K562 (cell line): ENCODE measurements around the gene DAO. TPM values are rescaled to one million over a fixed set of nuclear protein-coding genes. Genes with fewer than 3 reads are reported as not detected.

Experiments
- BCLAF1 ChIP-seq, 2 experiments: fragments of 450-650 bp in 1 of 2; IDR thresholded peaks; 2 replicates each; pipeline ENCODE4 v1.6.1; 2011 to 2017; ENCODE audit warnings: low read depth in 2 of 2, antibody characterized with exemption in 1 of 2, borderline replicate concordance in 1 of 2, low read length in 1 of 2, mild to moderate bottlenecking in 1 of 2, mixed read lengths in 1 of 2; ENCODE audit not compliant: control insufficient read depth in 1 of 2
- BRD9 ChIP-seq: fragments of 450-650 bp; IDR thresholded peaks from 2 replicates; pipeline ENCODE4 v1.6.1; 2018; ENCODE audit warnings: low read depth; ENCODE audit not compliant: partially characterized antibody
- GATAD2B ChIP-seq: fragments of 450-650 bp; IDR thresholded peaks from 2 replicates; pipeline ENCODE4 v1.6.1; 2017; ENCODE audit warnings: mild to moderate bottlenecking, borderline replicate concordance
- HOXB6 ChIP-seq: fragments of 250-450 bp; sonication (Bioruptor Pico); IDR thresholded peaks from 2 replicates; pipeline ENCODE4 v1.5.1; 2022; ENCODE audit warnings: mild to moderate bottlenecking, borderline replicate concordance
- IFI16 ChIP-seq: fragments of 250-450 bp; sonication (Bioruptor Pico); IDR thresholded peaks from 2 replicates; pipeline ENCODE4 v2.1.2; 2022; ENCODE audit warnings: mild to moderate bottlenecking, inconsistent platforms
- NFATC3 ChIP-seq: fragments of 450-650 bp; IDR thresholded peaks from 2 replicates; pipeline ENCODE4 v1.6.1; 2017; ENCODE audit warnings: mild to moderate bottlenecking
- POLR2H ChIP-seq: IDR thresholded peaks from 2 replicates; pipeline ENCODE4 v1.6.1; 2016; ENCODE audit warnings: missing genetic modification characterization, low read depth, mild to moderate bottlenecking, control low read depth, missing compliant biosample characterization, moderate library complexity
- SMARCA4 ChIP-seq: fragments of 450-650 bp; IDR thresholded peaks from 2 replicates; pipeline ENCODE4 v1.6.1; 2016
- TCF7 ChIP-seq: sonication (generic); IDR thresholded peaks from 2 replicates; pipeline ENCODE4 v1.6.1; 2016; ENCODE audit warnings: antibody characterized with exemption, borderline replicate concordance
- ZNF197 ChIP-seq: fragments of 200-800 bp; sonication (Bioruptor generic); IDR thresholded peaks from 2 replicates; pipeline ENCODE4 v1.6.1; 2016; ENCODE audit warnings: low read depth, missing genetic modification characterization, missing compliant biosample characterization
- ZNF263 ChIP-seq: sonication (generic); formaldehyde crosslinking; IDR thresholded peaks from 2 replicates; pipeline ENCODE4 v1.8.0; 2022; ENCODE audit warnings: mild to moderate bottlenecking, missing genetic modification reagents, borderline replicate concordance
- ZNF347 ChIP-seq: fragments of 450-650 bp; formaldehyde crosslinking; IDR thresholded peaks from 2 replicates; pipeline ENCODE4 v1.4.0; 2020; ENCODE audit warnings: low read depth, mild to moderate bottlenecking, moderate library complexity
- ZNF507 ChIP-seq: conservative IDR thresholded peaks from 2 replicates; pipeline ENCODE4 v1.6.1; 2017; ENCODE audit warnings: missing genetic modification characterization, missing compliant biosample characterization
- polyA plus RNA-seq, 8 experiments: library from polyadenylated mRNA; depleted of rRNA in 4 of 8; stranded (reverse) in 5 of 8; unstranded in 3 of 8; fragments of >200 nt; fragmentation: Nextera tagmentation in 2 of 8; fragmentation: Illumina TruSeq in 1 of 8; extraction: Ambion mirVana in 2 of 8; extraction: Trizol in 1 of 8; gene quantifications; 2 replicates each; pipeline versions ENCODE4 v1.2.1 to v1.2.3, GENCODE V29; 2011 to 2014; ENCODE audit warnings: inconsistent platforms in 1 of 8, missing spikeins in 1 of 8
- total RNA-seq, 7 experiments: library from RNA; depleted of rRNA in 6 of 7; stranded (reverse); fragments of >200 nt in 6 of 7; fragmentation: Illumina TruSeq in 2 of 7; extraction: Trizol in 2 of 7; gene quantifications; 2 replicates each; pipeline versions ENCODE4 v1.2.1 to v1.2.3, GENCODE V29; 2011 to 2021; ENCODE audit warnings: low replicate concordance in 1 of 7
- TF ChIP-seq, protein P1 (sequence below): fragments of 450-650 bp; formaldehyde crosslinking; IDR thresholded peaks from 2 replicates; pipeline ENCODE4 v1.4.0; 2020; ENCODE audit warnings: mild to moderate bottlenecking
- TF ChIP-seq, protein P2 (sequence below), 3 experiments: IDR thresholded peaks in 2 of 3; conservative IDR thresholded peaks in 1 of 3; 2 replicates each; pipeline ENCODE4 v1.5.1; 2011 to 2012; ENCODE audit warnings: low read length in 3 of 3, mild to moderate bottlenecking in 3 of 3, control low read depth in 2 of 3, improper control_type of control experiment in 1 of 3, inconsistent platforms in 1 of 3, low read depth in 1 of 3, mixed read lengths in 1 of 3, moderate library complexity in 1 of 3; ENCODE audit not compliant: insufficient read depth in 2 of 3
- TF ChIP-seq, protein P3 (sequence below): fragments of 250-450 bp; sonication (Bioruptor Pico); IDR thresholded peaks from 2 replicates; pipeline ENCODE4 v1.9.0; 2021; ENCODE audit warnings: mild to moderate bottlenecking, inconsistent platforms
- TF ChIP-seq, protein P4 (sequence below): fragments of 150-350 bp; conservative IDR thresholded peaks from 2 replicates; pipeline ENCODE4 v1.6.1; 2014; ENCODE audit warnings: low read length

DAO gene
- total and polyA plus RNA-seq, 9 of the 15 experiments (the other 6 are each of a cell fraction or from before 2014, with no cell fraction given) = not detected

- TF ChIP-seq, protein P1, sequence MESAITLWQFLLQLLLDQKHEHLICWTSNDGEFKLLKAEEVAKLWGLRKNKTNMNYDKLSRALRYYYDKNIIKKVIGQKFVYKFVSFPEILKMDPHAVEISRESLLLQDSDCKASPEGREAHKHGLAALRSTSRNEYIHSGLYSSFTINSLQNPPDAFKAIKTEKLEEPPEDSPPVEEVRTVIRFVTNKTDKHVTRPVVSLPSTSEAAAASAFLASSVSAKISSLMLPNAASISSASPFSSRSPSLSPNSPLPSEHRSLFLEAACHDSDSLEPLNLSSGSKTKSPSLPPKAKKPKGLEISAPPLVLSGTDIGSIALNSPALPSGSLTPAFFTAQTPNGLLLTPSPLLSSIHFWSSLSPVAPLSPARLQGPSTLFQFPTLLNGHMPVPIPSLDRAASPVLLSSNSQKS (CRISPR knock-in tag) = no peak
- TF ChIP-seq NFATC3 (no peak), POLR2H (tag) (no peak), TCF7 (no peak), IFI16 (CRISPR knock-in tag) (no peak), ZNF197 (CRISPR knock-in tag) (no peak), BRD9 (no peak), SMARCA4 (peak; percentile 29; the same call in 1 of the 2 replicates), ZNF263 (no peak), ZNF507 (tag) (no peak), BCLAF1 (IDR thresholded peaks at IDR 0.05; ENCODE audit: borderline replicate concordance in 1 of 2, control insufficient read depth in 1 of 2, low read depth in 2 of 2, low read length in 1 of 2) (no peak), HOXB6 (CRISPR knock-in tag) (no peak), ZNF347 (no peak), GATAD2B (no peak)
- TF ChIP-seq, protein P2, sequence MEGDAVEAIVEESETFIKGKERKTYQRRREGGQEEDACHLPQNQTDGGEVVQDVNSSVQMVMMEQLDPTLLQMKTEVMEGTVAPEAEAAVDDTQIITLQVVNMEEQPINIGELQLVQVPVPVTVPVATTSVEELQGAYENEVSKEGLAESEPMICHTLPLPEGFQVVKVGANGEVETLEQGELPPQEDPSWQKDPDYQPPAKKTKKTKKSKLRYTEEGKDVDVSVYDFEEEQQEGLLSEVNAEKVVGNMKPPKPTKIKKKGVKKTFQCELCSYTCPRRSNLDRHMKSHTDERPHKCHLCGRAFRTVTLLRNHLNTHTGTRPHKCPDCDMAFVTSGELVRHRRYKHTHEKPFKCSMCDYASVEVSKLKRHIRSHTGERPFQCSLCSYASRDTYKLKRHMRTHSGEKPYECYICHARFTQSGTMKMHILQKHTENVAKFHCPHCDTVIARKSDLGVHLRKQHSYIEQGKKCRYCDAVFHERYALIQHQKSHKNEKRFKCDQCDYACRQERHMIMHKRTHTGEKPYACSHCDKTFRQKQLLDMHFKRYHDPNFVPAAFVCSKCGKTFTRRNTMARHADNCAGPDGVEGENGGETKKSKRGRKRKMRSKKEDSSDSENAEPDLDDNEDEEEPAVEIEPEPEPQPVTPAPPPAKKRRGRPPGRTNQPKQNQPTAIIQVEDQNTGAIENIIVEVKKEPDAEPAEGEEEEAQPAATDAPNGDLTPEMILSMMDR (IDR thresholded peaks at IDR 0.05 in 2 of 3, conservative IDR thresholded peaks at IDR 0.05 in 1 of 3; ENCODE audit: insufficient read depth in 2 of 3, low read depth in 1 of 3, low read length in 3 of 3) = peak; percentile 26 to 32 (median 30); a peak in 4 of 6 replicates
- TF ChIP-seq, protein P3, sequence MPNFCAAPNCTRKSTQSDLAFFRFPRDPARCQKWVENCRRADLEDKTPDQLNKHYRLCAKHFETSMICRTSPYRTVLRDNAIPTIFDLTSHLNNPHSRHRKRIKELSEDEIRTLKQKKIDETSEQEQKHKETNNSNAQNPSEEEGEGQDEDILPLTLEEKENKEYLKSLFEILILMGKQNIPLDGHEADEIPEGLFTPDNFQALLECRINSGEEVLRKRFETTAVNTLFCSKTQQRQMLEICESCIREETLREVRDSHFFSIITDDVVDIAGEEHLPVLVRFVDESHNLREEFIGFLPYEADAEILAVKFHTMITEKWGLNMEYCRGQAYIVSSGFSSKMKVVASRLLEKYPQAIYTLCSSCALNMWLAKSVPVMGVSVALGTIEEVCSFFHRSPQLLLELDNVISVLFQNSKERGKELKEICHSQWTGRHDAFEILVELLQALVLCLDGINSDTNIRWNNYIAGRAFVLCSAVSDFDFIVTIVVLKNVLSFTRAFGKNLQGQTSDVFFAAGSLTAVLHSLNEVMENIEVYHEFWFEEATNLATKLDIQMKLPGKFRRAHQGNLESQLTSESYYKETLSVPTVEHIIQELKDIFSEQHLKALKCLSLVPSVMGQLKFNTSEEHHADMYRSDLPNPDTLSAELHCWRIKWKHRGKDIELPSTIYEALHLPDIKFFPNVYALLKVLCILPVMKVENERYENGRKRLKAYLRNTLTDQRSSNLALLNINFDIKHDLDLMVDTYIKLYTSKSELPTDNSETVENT (CRISPR knock-in tag) = no peak
- TF ChIP-seq, protein P4, sequence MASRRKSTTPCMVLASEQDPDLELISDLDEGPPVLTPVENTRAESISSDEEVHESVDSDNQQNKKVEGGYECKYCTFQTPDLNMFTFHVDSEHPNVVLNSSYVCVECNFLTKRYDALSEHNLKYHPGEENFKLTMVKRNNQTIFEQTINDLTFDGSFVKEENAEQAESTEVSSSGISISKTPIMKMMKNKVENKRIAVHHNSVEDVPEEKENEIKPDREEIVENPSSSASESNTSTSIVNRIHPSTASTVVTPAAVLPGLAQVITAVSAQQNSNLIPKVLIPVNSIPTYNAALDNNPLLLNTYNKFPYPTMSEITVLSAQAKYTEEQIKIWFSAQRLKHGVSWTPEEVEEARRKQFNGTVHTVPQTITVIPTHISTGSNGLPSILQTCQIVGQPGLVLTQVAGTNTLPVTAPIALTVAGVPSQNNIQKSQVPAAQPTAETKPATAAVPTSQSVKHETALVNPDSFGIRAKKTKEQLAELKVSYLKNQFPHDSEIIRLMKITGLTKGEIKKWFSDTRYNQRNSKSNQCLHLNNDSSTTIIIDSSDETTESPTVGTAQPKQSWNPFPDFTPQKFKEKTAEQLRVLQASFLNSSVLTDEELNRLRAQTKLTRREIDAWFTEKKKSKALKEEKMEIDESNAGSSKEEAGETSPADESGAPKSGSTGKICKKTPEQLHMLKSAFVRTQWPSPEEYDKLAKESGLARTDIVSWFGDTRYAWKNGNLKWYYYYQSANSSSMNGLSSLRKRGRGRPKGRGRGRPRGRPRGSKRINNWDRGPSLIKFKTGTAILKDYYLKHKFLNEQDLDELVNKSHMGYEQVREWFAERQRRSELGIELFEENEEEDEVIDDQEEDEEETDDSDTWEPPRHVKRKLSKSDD = no peak
These were observed 25.9 kb upstream of the DAO start (continued) for GRCh38 chr12:108853981-108854446.
